Bone marrow (tissue), 2 donors: ENCODE data around the gene TMEM128.
"Not testable (repeated sequence)": the region's sequence is repeated elsewhere in the genome, so short reads cannot be mapped to it uniquely, and the experiment has no call there.

Experiments
- DNase-seq, 2 donors: peaks; one replicate each; lab custom pipeline; 2025; lab: John Stamatoyannopoulos, UW

Gene TMEM128

GRCh38 chr4:4254666-4255065, 6.6 kb upstream of the TMEM128 start:
- DNase-seq: no peak

- DNase-seq: no peak
Measured at GRCh38 chr4:4254199-4254598, 6.2 kb upstream of the TMEM128 start.

- DNase-seq: no peak
Measured at GRCh38 chr4:4249866-4250265, 1.8 kb upstream of the TMEM128 start.

- DNase-seq: not testable (repeated sequence)
Measured at GRCh38 chr4:4249342-4249741, 1.3 kb upstream of the TMEM128 start.

GRCh38 chr4:4248885-4249203, 821 bp upstream of the TMEM128 start:
- DNase-seq: no peak

GRCh38 chr4:4247696-4248028, 361 bp downstream of the TMEM128 start:
- no peak for DNase-seq

GRCh38 chr4:4245172-4245571, 2.9 kb downstream of the TMEM128 start:
- no peak for DNase-seq

- DNase-seq: not testable (repeated sequence)
Measured at GRCh38 chr4:4239551-4239950, 8.5 kb downstream of the TMEM128 start.

- no peak for DNase-seq
Measured at GRCh38 chr4:4233610-4234009, 14.4 kb downstream of the TMEM128 start.

- DNase-seq: no peak
Measured at GRCh38 chr4:4228356-4228668, 19.7 kb downstream of the TMEM128 start.

- DNase-seq: no peak
Measured at GRCh38 chr4:4227510-4228355, 20.3 kb downstream of the TMEM128 start.

GRCh38 chr4:4226606-4227438, 21.2 kb downstream of the TMEM128 start, which contains the start of gene OTOP1:
OTOP1 (minus strand) TSS chr4:4226929; CDS start chr4:4226864, 65 bp downstream.
- DNase-seq: no peak

- no peak for DNase-seq
Measured at GRCh38 chr4:4225915-4226605, 22.0 kb downstream of the TMEM128 start.

- DNase-seq: no peak
Measured at GRCh38 chr4:4217113-4217512, 30.9 kb downstream of the TMEM128 start.

- DNase-seq: no peak
Measured at GRCh38 chr4:4216648-4217047, 31.4 kb downstream of the TMEM128 start.

- DNase-seq: not testable (repeated sequence)
Measured at GRCh38 chr4:4213674-4214073, 34.3 kb downstream of the TMEM128 start.

GRCh38 chr4:4206204-4206603, 41.8 kb downstream of the TMEM128 start:
- no peak for DNase-seq

GRCh38 chr4:4204401-4204745, 43.6 kb downstream of the TMEM128 start:
- no peak for DNase-seq

GRCh38 chr4:4203688-4204400, 44.2 kb downstream of the TMEM128 start:
- DNase-seq: no peak

- no peak for DNase-seq
Measured at GRCh38 chr4:4202510-4202909, 45.5 kb downstream of the TMEM128 start.

GRCh38 chr4:4200624-4201023, 47.4 kb downstream of the TMEM128 start:
- DNase-seq: no peak

GRCh38 chr4:4195354-4195753, 52.7 kb downstream of the TMEM128 start:
- no peak for DNase-seq
